ENCODE measurements around the gene OSTN. TPM values are rescaled to one million over a fixed set of nuclear protein-coding genes. Genes with fewer than 3 reads are reported as not detected.

Gene OSTN
- total and polyA plus RNA-seq, 2 of the 13 experiments (the other 11 are each of a cell fraction or from before 2014, with no cell fraction given) = not detected

DNA sequence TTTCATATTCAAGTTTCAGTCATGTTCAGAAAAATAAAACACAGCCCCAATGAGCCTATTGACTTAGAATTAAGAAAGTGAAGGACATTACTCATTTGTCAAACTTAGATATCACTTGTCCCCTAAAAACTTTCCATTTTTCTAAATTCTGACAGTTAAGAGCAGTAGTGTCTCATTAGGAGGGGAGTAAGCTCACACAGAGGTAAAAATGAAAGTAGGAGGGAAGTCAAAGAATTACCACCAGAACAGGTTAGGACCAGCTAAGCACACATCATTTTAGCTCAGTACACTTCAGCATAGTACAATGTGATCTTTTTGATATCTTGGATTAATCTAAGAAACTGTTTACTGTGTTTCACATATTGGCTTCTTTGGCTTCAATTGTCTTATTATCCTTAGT is 64.3 kb downstream of the OSTN start:
- in situ Hi-C loops (cut with HindIII; ENCODE audit: extremely low pct_ligation_motif_present, low pct_unique_long_range_greater_than_20kb) = no loop called here
- no peak for ATAC-seq
- POLR2A ChIA-PET = no interaction called here
- no peak for TF ChIP-seq REL (CRISPR knock-in tag; conservative IDR thresholded peaks at IDR 0.05)
- no peak for TF ChIP-seq HNF4A (CRISPR knock-in tag; IDR thresholded peaks at IDR 0.05)
- TF ChIP-seq, protein P1, sequence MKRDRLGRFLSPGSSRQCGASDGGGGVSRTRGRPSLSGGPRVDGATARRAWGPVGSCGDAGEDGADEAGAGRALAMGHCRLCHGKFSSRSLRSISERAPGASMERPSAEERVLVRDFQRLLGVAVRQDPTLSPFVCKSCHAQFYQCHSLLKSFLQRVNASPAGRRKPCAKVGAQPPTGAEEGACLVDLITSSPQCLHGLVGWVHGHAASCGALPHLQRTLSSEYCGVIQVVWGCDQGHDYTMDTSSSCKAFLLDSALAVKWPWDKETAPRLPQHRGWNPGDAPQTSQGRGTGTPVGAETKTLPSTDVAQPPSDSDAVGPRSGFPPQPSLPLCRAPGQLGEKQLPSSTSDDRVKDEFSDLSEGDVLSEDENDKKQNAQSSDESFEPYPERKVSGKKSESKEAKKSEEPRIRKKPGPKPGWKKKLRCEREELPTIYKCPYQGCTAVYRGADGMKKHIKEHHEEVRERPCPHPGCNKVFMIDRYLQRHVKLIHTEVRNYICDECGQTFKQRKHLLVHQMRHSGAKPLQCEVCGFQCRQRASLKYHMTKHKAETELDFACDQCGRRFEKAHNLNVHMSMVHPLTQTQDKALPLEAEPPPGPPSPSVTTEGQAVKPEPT (CRISPR knock-in tag; IDR thresholded peaks at IDR 0.05; ENCODE audit: low read depth) = no peak
- TF ChIP-seq, protein P2, sequence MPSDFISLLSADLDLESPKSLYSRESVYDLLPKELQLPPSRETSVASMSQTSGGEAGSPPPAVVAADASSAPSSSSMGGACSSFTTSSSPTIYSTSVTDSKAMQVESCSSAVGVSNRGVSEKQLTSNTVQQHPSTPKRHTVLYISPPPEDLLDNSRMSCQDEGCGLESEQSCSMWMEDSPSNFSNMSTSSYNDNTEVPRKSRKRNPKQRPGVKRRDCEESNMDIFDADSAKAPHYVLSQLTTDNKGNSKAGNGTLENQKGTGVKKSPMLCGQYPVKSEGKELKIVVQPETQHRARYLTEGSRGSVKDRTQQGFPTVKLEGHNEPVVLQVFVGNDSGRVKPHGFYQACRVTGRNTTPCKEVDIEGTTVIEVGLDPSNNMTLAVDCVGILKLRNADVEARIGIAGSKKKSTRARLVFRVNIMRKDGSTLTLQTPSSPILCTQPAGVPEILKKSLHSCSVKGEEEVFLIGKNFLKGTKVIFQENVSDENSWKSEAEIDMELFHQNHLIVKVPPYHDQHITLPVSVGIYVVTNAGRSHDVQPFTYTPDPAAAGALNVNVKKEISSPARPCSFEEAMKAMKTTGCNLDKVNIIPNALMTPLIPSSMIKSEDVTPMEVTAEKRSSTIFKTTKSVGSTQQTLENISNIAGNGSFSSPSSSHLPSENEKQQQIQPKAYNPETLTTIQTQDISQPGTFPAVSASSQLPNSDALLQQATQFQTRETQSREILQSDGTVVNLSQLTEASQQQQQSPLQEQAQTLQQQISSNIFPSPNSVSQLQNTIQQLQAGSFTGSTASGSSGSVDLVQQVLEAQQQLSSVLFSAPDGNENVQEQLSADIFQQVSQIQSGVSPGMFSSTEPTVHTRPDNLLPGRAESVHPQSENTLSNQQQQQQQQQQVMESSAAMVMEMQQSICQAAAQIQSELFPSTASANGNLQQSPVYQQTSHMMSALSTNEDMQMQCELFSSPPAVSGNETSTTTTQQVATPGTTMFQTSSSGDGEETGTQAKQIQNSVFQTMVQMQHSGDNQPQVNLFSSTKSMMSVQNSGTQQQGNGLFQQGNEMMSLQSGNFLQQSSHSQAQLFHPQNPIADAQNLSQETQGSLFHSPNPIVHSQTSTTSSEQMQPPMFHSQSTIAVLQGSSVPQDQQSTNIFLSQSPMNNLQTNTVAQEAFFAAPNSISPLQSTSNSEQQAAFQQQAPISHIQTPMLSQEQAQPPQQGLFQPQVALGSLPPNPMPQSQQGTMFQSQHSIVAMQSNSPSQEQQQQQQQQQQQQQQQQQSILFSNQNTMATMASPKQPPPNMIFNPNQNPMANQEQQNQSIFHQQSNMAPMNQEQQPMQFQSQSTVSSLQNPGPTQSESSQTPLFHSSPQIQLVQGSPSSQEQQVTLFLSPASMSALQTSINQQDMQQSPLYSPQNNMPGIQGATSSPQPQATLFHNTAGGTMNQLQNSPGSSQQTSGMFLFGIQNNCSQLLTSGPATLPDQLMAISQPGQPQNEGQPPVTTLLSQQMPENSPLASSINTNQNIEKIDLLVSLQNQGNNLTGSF (CRISPR knock-in tag; IDR thresholded peaks at IDR 0.05) = no peak
- TF ChIP-seq ZNF326 (CRISPR knock-in tag; IDR thresholded peaks at IDR 0.05; ENCODE audit: borderline replicate concordance) = no peak
- TF ChIP-seq, protein P3, sequence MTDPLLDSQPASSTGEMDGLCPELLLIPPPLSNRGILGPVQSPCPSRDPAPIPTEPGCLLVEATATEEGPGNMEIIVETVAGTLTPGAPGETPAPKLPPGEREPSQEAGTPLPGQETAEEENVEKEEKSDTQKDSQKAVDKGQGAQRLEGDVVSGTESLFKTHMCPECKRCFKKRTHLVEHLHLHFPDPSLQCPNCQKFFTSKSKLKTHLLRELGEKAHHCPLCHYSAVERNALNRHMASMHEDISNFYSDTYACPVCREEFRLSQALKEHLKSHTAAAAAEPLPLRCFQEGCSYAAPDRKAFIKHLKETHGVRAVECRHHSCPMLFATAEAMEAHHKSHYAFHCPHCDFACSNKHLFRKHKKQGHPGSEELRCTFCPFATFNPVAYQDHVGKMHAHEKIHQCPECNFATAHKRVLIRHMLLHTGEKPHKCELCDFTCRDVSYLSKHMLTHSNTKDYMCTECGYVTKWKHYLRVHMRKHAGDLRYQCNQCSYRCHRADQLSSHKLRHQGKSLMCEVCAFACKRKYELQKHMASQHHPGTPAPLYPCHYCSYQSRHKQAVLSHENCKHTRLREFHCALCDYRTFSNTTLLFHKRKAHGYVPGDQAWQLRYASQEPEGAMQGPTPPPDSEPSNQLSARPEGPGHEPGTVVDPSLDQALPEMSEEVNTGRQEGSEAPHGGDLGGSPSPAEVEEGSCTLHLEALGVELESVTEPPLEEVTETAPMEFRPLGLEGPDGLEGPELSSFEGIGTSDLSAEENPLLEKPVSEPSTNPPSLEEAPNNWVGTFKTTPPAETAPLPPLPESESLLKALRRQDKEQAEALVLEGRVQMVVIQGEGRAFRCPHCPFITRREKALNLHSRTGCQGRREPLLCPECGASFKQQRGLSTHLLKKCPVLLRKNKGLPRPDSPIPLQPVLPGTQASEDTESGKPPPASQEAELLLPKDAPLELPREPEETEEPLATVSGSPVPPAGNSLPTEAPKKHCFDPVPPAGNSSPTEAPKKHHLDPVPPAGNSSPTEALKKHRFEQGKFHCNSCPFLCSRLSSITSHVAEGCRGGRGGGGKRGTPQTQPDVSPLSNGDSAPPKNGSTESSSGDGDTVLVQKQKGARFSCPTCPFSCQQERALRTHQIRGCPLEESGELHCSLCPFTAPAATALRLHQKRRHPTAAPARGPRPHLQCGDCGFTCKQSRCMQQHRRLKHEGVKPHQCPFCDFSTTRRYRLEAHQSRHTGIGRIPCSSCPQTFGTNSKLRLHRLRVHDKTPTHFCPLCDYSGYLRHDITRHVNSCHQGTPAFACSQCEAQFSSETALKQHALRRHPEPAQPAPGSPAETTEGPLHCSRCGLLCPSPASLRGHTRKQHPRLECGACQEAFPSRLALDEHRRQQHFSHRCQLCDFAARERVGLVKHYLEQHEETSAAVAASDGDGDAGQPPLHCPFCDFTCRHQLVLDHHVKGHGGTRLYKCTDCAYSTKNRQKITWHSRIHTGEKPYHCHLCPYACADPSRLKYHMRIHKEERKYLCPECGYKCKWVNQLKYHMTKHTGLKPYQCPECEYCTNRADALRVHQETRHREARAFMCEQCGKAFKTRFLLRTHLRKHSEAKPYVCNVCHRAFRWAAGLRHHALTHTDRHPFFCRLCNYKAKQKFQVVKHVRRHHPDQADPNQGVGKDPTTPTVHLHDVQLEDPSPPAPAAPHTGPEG (CRISPR knock-in tag; IDR thresholded peaks at IDR 0.05) = no peak
- TF ChIP-seq, protein P4, sequence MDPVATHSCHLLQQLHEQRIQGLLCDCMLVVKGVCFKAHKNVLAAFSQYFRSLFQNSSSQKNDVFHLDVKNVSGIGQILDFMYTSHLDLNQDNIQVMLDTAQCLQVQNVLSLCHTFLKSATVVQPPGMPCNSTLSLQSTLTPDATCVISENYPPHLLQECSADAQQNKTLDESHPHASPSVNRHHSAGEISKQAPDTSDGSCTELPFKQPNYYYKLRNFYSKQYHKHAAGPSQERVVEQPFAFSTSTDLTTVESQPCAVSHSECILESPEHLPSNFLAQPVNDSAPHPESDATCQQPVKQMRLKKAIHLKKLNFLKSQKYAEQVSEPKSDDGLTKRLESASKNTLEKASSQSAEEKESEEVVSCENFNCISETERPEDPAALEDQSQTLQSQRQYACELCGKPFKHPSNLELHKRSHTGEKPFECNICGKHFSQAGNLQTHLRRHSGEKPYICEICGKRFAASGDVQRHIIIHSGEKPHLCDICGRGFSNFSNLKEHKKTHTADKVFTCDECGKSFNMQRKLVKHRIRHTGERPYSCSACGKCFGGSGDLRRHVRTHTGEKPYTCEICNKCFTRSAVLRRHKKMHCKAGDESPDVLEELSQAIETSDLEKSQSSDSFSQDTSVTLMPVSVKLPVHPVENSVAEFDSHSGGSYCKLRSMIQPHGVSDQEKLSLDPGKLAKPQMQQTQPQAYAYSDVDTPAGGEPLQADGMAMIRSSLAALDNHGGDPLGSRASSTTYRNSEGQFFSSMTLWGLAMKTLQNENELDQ (CRISPR knock-in tag; IDR thresholded peaks at IDR 0.05; ENCODE audit: borderline replicate concordance) = no peak

More for the DNA sequence above, 64.3 kb downstream of the OSTN start:
- DNase-seq (ENCODE audit: low spot score) (no peak), FAIRE-seq (no peak)
- intact Hi-C loops (cut with micrococcal nuclease; ENCODE audit: unreplicated experiment) = no loop called here
- H4K20me1 ChIP-seq (ENCODE audit: insufficient read depth, low read length) = no peaks in the 10 kb centered on the region
- no peak overlapping the region for H3K9ac ChIP-seq (ENCODE audit: insufficient read depth, low read depth, low read length)
- no peaks in the 10 kb centered on the region for H3K36me3 ChIP-seq (replicated peaks in 1 of 2; ENCODE audit: control insufficient read depth in 1 of 2, insufficient read depth in 2 of 2, low read length in 2 of 2)
- no peak overlapping the region for H3K4me2 ChIP-seq (ENCODE audit: low read depth, low read length)
- no peaks in the 10 kb centered on the region for H3K79me2 ChIP-seq (ENCODE audit: insufficient read depth, low read length)
- no peak overlapping the region for H3K4me3 ChIP-seq (replicated peaks in 1 of 3; ENCODE audit: insufficient read depth in 1 of 3, low read depth in 2 of 3, low read length in 3 of 3)
- H3K27ac ChIP-seq (ENCODE audit: extremely low read length, insufficient read depth, low read length) = no peak overlapping the region
- no peaks in the 10 kb centered on the region; a peak in 1 of 5 replicates for H3K27me3 ChIP-seq (ENCODE audit: control insufficient read depth in 1 of 2, insufficient read depth in 2 of 2, low read length in 2 of 2)
- H3K4me1 ChIP-seq (ENCODE audit: insufficient read depth, low read length) = no peaks in the 10 kb centered on the region
- no peak overlapping the region for H2AFZ ChIP-seq (ENCODE audit: low read length)
- no TSS peak for BruUV-seq (replicated peaks)
- no peaks in the 10 kb centered on the region for H3K9me3 ChIP-seq (ENCODE audit: low read length)
- CTCF ChIA-PET (ENCODE audit: low intra/inter-chr PET ratio, low total read pairs) = no interaction called here

Data from HepG2 (cell line).